IMR-90 (cell line): ENCODE measurements around the gene GTPBP4. TPM values are rescaled to one million over a fixed set of nuclear protein-coding genes. Genes with fewer than 3 reads are reported as not detected.

Experiments
- ATAC-seq: fragments of 200-7000 bp; cut with Tn5 transposase; 2 replicates; pipeline ENCODE4 v1.9.1; 2020; ENCODE audit warnings: low read depth, mild to moderate bottlenecking, moderate library complexity
- BruUV-seq: library from RNA; stranded (reverse); fragments of 400-500 nt; replicated peaks from 2 replicates; lab custom pipeline; 2021; lab: Mats Ljungman, UMichigan
- CTCF ChIA-PET: fragments of 300-600 bp; formaldehyde crosslinking; extraction: SDS; loops from one replicate; lab custom pipeline; 2021; ENCODE audit warnings: antibody characterized with exemption; lab: Yijun Ruan, JAX
- POLR2A ChIA-PET: fragments of 300-600 bp; sonication (Branson Sonifier 250); formaldehyde crosslinking; loops from one replicate; lab custom pipeline; 2022; ENCODE audit warnings: antibody characterized with exemption; ENCODE audit not compliant: unreplicated experiment; lab: Charles Lee
- DNase-seq: peaks from one replicate; pipeline ENCODE4 v3.0.0; 2013
- H2AFZ ChIP-seq: replicated peaks from 2 replicates; pipeline ENCODE3; 2013; ENCODE audit warnings: low read length, mild to moderate bottlenecking; ENCODE audit not compliant: poor library complexity
- H2AK5ac ChIP-seq: 2 replicates; pipeline ENCODE4 v1.6.1; 2013; ENCODE audit warnings: low read depth, low read length, inconsistent platforms
- H2AK9ac ChIP-seq: replicated peaks from 2 replicates; pipeline ENCODE3; 2013; ENCODE audit warnings: mild to moderate bottlenecking, low read depth, low read length, moderate library complexity; ENCODE audit not compliant: poor library complexity
- H2BK120ac ChIP-seq: 2 replicates; pipeline ENCODE4 v1.6.1; 2013; ENCODE audit warnings: low read depth, low read length, inconsistent platforms
- H2BK15ac ChIP-seq: 3 replicates; pipeline ENCODE4 v1.6.1; 2013; ENCODE audit warnings: low read depth, low read length, inconsistent platforms
- H2BK20ac ChIP-seq: 2 replicates; pipeline ENCODE4 v1.6.1; 2013; ENCODE audit warnings: low read depth, mild to moderate bottlenecking, inconsistent platforms, low read length, moderate library complexity
- H2BK5ac ChIP-seq: 2 replicates; pipeline ENCODE4 v1.6.1; 2013; ENCODE audit warnings: mild to moderate bottlenecking, low read depth, low read length, inconsistent platforms; ENCODE audit not compliant: poor library complexity, severe bottlenecking
- H3K14ac ChIP-seq: replicated peaks from 2 replicates; pipeline ENCODE4 v1.6.1; 2013; ENCODE audit warnings: low read depth, low read length, inconsistent platforms
- H3K18ac ChIP-seq: 2 replicates; pipeline ENCODE4 v1.6.1; 2013; ENCODE audit warnings: low read depth, low read length, control low read depth
- H3K23ac ChIP-seq: 2 replicates; pipeline ENCODE4 v1.6.1; 2013; ENCODE audit warnings: low read depth, low read length, inconsistent platforms
- H3K27ac ChIP-seq: 2 replicates; pipeline ENCODE4 v1.5.1; 2013; ENCODE audit warnings: mild to moderate bottlenecking, control low read depth, low read length; ENCODE audit not compliant: insufficient read depth
- H3K27me3 ChIP-seq: 2 replicates; pipeline ENCODE4 v1.6.1; 2013; ENCODE audit warnings: low read length; ENCODE audit not compliant: control insufficient read depth, insufficient read depth
- H3K36me3 ChIP-seq: 2 replicates; pipeline ENCODE4 v1.6.1; 2013; ENCODE audit warnings: low read length, mixed read lengths; ENCODE audit not compliant: control insufficient read depth, insufficient read depth
- H3K4ac ChIP-seq: 2 replicates; pipeline ENCODE4 v1.6.1; 2013; ENCODE audit warnings: low read depth, low read length, inconsistent platforms
- H3K4me1 ChIP-seq: 2 replicates; pipeline ENCODE4 v1.6.1; 2013; ENCODE audit warnings: low read length, mixed read lengths; ENCODE audit not compliant: control insufficient read depth, insufficient read depth
- H3K4me2 ChIP-seq: 2 replicates; pipeline ENCODE4 v1.6.1; 2013; ENCODE audit warnings: low read depth, mild to moderate bottlenecking, control low read depth, low read length, moderate library complexity
- H3K4me3 ChIP-seq: 2 replicates; pipeline ENCODE4 v1.5.1; 2013; ENCODE audit warnings: low read depth, mild to moderate bottlenecking, control low read depth, low read length, moderate library complexity; ENCODE audit not compliant: insufficient read depth
- H3K56ac ChIP-seq: 2 replicates; pipeline ENCODE4 v1.6.1; 2013; ENCODE audit warnings: low read length, inconsistent platforms; ENCODE audit not compliant: insufficient read depth; ENCODE audit errors: extremely low read depth
- H3K79me1 ChIP-seq, 2 experiments: 2 replicates each; pipeline ENCODE4 v1.6.1; 2013; ENCODE audit warnings: low read length in 2 of 2, inconsistent platforms in 1 of 2, low read depth in 1 of 2
- H3K9ac ChIP-seq: 2 replicates; pipeline ENCODE4 v1.6.1; 2013; ENCODE audit warnings: low read depth, low read length, control low read depth
- H3K9me1 ChIP-seq: 2 replicates; pipeline ENCODE4 v1.6.1; 2013; ENCODE audit warnings: low read length, inconsistent platforms; ENCODE audit not compliant: insufficient read depth
- H3K9me3 ChIP-seq: 2 replicates; pipeline ENCODE4 v1.6.1; 2013; ENCODE audit warnings: low read length; ENCODE audit not compliant: control insufficient read depth, insufficient read depth
- H4K20me1 ChIP-seq: 2 replicates; pipeline ENCODE4 v1.6.1; 2013; ENCODE audit warnings: low read length, inconsistent platforms; ENCODE audit not compliant: insufficient read depth
- H4K5ac ChIP-seq: 2 replicates; pipeline ENCODE4 v1.6.1; 2013; ENCODE audit warnings: mild to moderate bottlenecking, low read depth, low read length, control low read depth
- H4K8ac ChIP-seq, 2 experiments: 2 replicates each; pipeline ENCODE4 v1.6.1; 2013; ENCODE audit warnings: low read depth in 2 of 2, low read length in 2 of 2, control low read depth in 1 of 2, inconsistent platforms in 1 of 2
- H4K91ac ChIP-seq: 2 replicates; pipeline ENCODE4 v1.6.1; 2013; ENCODE audit warnings: low read depth, low read length, inconsistent platforms; ENCODE audit not compliant: insufficient read depth
- CHD1 ChIP-seq: IDR thresholded peaks from 2 replicates; pipeline ENCODE4 v1.6.1; 2012; ENCODE audit warnings: low read depth, low read length, improper control_type of control experiment
- NFE2L2 ChIP-seq: fragments of 150-350 bp; IDR thresholded peaks from 2 replicates; pipeline ENCODE4 v1.6.1; 2016; ENCODE audit warnings: low read depth, mild to moderate bottlenecking, low read length
- SMC3 ChIP-seq: fragments of 150-350 bp; IDR thresholded peaks from 2 replicates; pipeline ENCODE4 v1.6.1; 2016; ENCODE audit warnings: low read depth, mild to moderate bottlenecking, antibody characterized with exemption, low read length, moderate library complexity
- WGBS, 2 experiments: methylation state at CpG; one replicate each; pipeline versions ENCODE4 v1.1.5 to v1.1.7; 2013; ENCODE audit warnings: missing lambda C conversion rate in 2 of 2; ENCODE audit not compliant: insufficient read length in 1 of 2; ENCODE audit errors: extremely low coverage in 2 of 2; 5-methylcytosine and 5-hydroxymethylcytosine counted together
- dilution Hi-C: fragments of 300-500 bp; cut with HindIII; formaldehyde crosslinking; loops from one replicate; pipeline ENCODE4 v1.14.3; 2018; ENCODE audit warnings: low sequenced_read_pairs; ENCODE audit not compliant: unreplicated experiment
- in situ Hi-C: fragments of 300-500 bp; cut with MboI; formaldehyde crosslinking; loops from 3 replicates; pipeline ENCODE4 v1.14.3; 2019; ENCODE audit warnings: low sequenced_read_pairs, inconsistent platforms, mixed read lengths
- intact Hi-C: fragments of 100-400 bp; cut with micrococcal nuclease; formaldehyde crosslinking; loops from 2 replicates; pipeline ENCODE4 v1.10.0; 2022
- polyA plus RNA-seq, 3 experiments: library from polyadenylated mRNA; depleted of rRNA; stranded (reverse); fragments of >200 nt; gene quantifications; 2 replicates each; pipeline ENCODE4 v1.2.3, GENCODE V29; 2012; ENCODE audit warnings: low replicate concordance in 1 of 3
- total RNA-seq: library from RNA; depleted of rRNA; stranded (reverse); fragments of >200 nt; gene quantifications from 2 replicates; pipeline ENCODE4 v1.2.3, GENCODE V29; 2012

The GTPBP4 gene
- total and polyA plus RNA-seq, 2 of the 4 experiments (the other 2 are of a cell fraction) = 46.2 to 48.6 TPM

DNA sequence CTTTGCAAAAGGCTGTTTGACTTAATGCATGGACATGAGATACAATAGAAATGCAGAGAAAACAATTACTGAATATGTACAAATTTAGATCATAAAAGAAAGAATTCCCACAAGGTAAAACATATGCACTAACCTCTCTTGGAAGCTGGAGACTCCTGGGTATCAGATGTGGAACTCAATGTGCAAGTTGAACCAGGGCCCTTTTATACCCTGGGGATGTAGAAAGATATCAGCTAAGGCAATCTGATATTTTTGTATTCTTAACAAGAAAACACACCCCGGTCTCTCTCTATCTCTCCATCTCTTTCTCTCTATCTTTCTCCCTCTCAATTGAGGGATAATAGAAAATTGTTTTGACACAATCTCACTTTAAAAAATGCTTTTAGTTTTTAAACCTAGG, 37.4 kb downstream of the GTPBP4 start, which contains the start of gene IDI2:
TSS of gene IDI2 (minus strand) at position 177 of the 400 bp plus-strand sequence. CDS start 1,136 bp downstream, outside the sequence.
- H3K4ac ChIP-seq = no peak within 1 kb of the TSS
- H3K4me2 ChIP-seq = no peak within 1 kb of the TSS
- no peak within 1 kb of the TSS for H2AK5ac ChIP-seq
- no peak within 1 kb of the TSS for H3K56ac ChIP-seq
- dilution Hi-C loops = no loop called here
- H2BK120ac ChIP-seq = no peak within 1 kb of the TSS
- in situ Hi-C loops = no loop called here
- H2BK20ac ChIP-seq = no peak within 1 kb of the TSS
- H3K23ac ChIP-seq = no peak within 1 kb of the TSS
- ATAC-seq (no peak), DNase-seq (no peak)
- no peaks in the 10 kb centered on the region for H3K9me1 ChIP-seq
- H2BK5ac ChIP-seq = no peak within 1 kb of the TSS
- H3K27me3 ChIP-seq = no peaks in the 10 kb centered on the region
- ChIA-PET POLR2A (no interaction called here), CTCF (no interaction called here)
- no peak within 1 kb of the TSS for H4K91ac ChIP-seq
- no peaks in the 10 kb centered on the region for H4K20me1 ChIP-seq
- no peaks in the 10 kb centered on the region for H3K4me1 ChIP-seq
- no peaks in the 10 kb centered on the region for H3K9me3 ChIP-seq
- no peak within 1 kb of the TSS for H3K4me3 ChIP-seq
- H2AFZ ChIP-seq = no peak within 1 kb of the TSS
- no peak within 1 kb of the TSS for H3K14ac ChIP-seq
- H3K79me1 ChIP-seq = no peaks in the 10 kb centered on the region
- no CpG with 5 or more reads among the region's 1 CpG for WGBS, 2 experiments
- no peak within 1 kb of the TSS for H4K5ac ChIP-seq
- H3K9ac ChIP-seq = no peak within 1 kb of the TSS
- intact Hi-C loops = no loop called here
- no peak within 1 kb of the TSS for H2BK15ac ChIP-seq
- H3K18ac ChIP-seq = no peak within 1 kb of the TSS
- BruUV-seq = no TSS peak
- no peak for TF ChIP-seq CHD1
- TF ChIP-seq NFE2L2 = no peak
- no peak for TF ChIP-seq SMC3
- no peak within 1 kb of the TSS for H4K8ac ChIP-seq
- H3K27ac ChIP-seq = no peak within 1 kb of the TSS
- no peak within 1 kb of the TSS for H2AK9ac ChIP-seq
- H3K36me3 ChIP-seq = no peaks in the 10 kb centered on the region; the same call in 1 of the 2 replicates
